Measurements from ENCODE around the gene UNC5B. TPM values are rescaled to one million over a fixed set of nuclear protein-coding genes. Genes with fewer than 3 reads are reported as not detected.

UNC5B gene
- total and polyA plus RNA-seq, 7 experiments from 2014 or later, result 0.08 TPM; not detected in 5

DNA sequence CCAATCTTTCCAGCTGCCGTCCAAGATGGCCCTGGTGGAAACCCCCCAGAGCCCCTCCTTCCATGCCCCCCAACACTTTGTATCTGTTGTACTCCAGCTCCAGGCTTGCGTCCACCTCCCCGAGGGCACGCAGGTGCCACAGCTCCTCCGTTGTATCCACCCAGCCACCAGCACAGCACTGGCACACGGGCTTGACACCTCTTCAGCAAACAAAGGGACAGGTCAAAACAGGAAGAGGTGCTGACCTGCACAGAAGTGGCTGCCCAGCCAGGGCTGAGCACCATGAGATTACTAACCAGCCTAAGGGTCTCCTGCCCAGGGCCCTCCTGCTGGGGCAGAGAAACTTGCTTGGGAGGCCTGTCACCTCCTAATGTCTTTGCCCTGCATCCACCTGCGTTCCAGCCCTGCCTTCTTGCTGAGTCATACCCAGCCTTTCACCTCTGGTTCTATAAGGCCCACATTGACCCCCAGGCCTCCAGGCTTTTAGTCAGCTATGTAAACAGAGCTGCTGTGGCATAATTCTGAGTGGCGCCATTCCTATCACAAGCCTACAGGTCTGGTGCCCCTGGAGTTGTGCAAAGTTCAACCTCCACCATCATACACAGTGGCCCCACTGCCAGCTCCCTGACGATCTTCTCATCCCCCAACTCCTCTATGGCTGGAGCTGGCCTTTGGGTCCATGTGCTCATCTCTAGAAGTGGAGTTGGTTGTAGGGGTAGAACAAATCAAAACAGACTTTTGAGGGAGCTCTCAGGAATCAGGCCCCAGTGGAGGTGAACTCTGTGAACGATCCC lies 127.6 kb downstream of the UNC5B start:
- CTCF ChIA-PET, result interaction anchor here (0.6 kb wide), 1 partner anchor 919 kb away, joined by 3 read pairs; no protein-coding TSS in a partner anchor

DNA sequence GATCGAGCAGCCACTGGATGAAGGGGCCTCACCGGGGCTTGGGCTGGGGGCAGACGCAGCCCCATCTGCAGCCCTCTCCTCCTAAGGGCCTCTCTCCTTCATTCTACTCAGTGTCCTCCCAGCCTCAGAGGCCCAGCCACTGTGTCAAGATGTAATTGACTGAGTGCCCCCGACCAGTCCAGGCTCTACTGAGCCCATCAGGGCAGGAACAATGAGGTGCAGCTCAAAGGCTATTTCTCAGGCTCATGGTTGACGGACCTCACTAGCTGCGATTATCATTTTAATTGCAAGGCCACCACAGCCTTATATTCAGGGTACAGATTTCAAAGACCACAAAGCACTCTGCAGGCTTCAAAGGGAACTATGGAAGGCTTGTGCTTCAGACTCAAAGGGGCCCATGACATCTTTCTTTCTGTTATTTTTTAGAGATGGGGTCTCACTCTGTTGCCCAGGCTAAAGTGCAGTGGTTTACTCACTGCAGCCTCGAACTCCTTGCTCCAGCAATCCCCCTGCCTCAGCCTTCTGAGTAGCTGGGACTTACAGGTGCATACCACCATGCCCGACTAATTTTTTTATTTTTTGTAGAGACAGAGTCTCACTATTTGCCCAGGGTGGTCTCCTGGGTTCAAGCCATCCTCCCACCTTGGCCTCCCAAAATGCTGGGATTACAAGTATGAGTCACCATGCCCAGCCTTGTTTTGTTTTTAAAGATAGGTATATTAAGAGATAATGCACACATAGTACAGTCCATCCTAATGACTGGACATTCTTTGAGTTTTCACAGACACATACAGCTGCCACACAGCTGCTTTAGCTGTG lies 130.4 kb downstream of the UNC5B start:
- intact Hi-C loops (cut with micrococcal nuclease), result no loop called here
- Histone ChIP-seq H3K4me1 (ENCODE audit: control insufficient read depth in 2 of 2, insufficient read depth in 2 of 2, low read length in 2 of 2) (no peaks in the 10 kb centered on the region), H3K9me3 (ENCODE audit: control insufficient read depth in 2 of 3, low read length in 3 of 3) (no peaks in the 10 kb centered on the region), H3K36me3 (ENCODE audit: control insufficient read depth in 2 of 3, insufficient read depth in 3 of 3, low read length in 3 of 3) (peaks cover 0 to 13% (median 0%) of the 10 kb centered on the region in 3 experiments), H3K4me3 (ENCODE audit: low read length) (no peak overlapping the region), H3K27ac (ENCODE audit: low read depth, low read length) (no peak overlapping the region), H3K27me3 (ENCODE audit: control insufficient read depth in 2 of 2, insufficient read depth in 2 of 2, low read length in 2 of 2) (no peaks in the 10 kb centered on the region)
- Mint-ChIP-seq H3K4me1 (peaks cover 0 to 4% (median 0%) of the 10 kb centered on the region in 7 donors), H3K36me3 (peaks cover 0 to 20% (median 0%) of the 10 kb centered on the region in 5 donors), H3K27ac (peak overlapping the region in 1 of 9 donors; percentile 25), H3K9me3 (no peaks in the 10 kb centered on the region), H3K4me3 (no peak overlapping the region), H3K27me3 (no peaks in the 10 kb centered on the region)
- DNase-seq (no peak), ATAC-seq (no peak)
- ChIA-PET POLR2A (no interaction called here), CTCF (interaction anchor here (0.5 to 0.7 kb wide), 2 partner anchors 67 to 334 kb away, joined by 3 to 4 read pairs; no protein-coding TSS in a partner anchor)

More for the DNA sequence above, 127.6 kb downstream of the UNC5B start:
- ATAC-seq (no peak), DNase-seq (no peak)
- POLR2A ChIA-PET, result interaction anchor here (1.3 kb wide), 1 partner anchor 21 kb away, joined by 3 read pairs; the partner anchor contains the start of gene SLC29A3
- Histone ChIP-seq H3K27me3 (ENCODE audit: control insufficient read depth in 2 of 2, insufficient read depth in 2 of 2, low read length in 2 of 2) (no peaks in the 10 kb centered on the region), H3K36me3 (ENCODE audit: control insufficient read depth in 2 of 3, insufficient read depth in 3 of 3, low read length in 3 of 3) (peaks cover 0 to 15% (median 0%) of the 10 kb centered on the region in 3 experiments), H3K9me3 (ENCODE audit: control insufficient read depth in 2 of 3, low read length in 3 of 3) (no peaks in the 10 kb centered on the region), H3K4me3 (ENCODE audit: low read length) (no peak overlapping the region), H3K27ac (ENCODE audit: low read depth, low read length) (no peak overlapping the region), H3K4me1 (ENCODE audit: control insufficient read depth in 2 of 2, insufficient read depth in 2 of 2, low read length in 2 of 2) (no peaks in the 10 kb centered on the region)
- Mint-ChIP-seq H3K36me3 (peaks cover 0 to 32% (median 4%) of the 10 kb centered on the region in 5 donors), H3K27me3 (no peaks in the 10 kb centered on the region), H3K27ac (no peak overlapping the region), H3K9me3 (no peaks in the 10 kb centered on the region), H3K4me3 (no peak overlapping the region), H3K4me1 (peaks cover 0 to 7% (median 0%) of the 10 kb centered on the region in 7 donors)
- intact Hi-C loops (cut with micrococcal nuclease), result no loop called here

DNA sequence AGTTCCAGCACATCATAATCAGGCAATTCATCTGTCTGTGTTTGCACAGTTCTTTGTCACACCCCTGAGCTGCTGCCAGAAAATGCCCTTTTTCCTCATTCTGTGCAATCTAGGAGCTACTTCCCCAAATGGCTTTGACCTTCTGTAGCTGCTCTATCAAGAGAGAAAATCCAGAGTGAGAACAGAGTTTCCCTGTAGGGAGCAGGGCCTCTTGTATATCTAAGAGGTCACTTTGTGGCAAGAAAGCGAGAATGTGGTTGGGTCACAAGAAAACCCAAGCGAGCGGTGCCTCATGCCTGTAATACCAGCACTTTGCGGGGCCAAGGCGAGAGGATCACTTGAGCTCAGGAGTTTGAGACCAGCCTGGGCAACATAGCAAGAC lies 131.0 kb downstream of the UNC5B start:
- Mint-ChIP-seq H3K27me3 (no peaks in the 10 kb centered on the region), H3K27ac (no peak overlapping the region), H3K9me3 (no peaks in the 10 kb centered on the region), H3K4me3 (no peak overlapping the region), H3K36me3 (peaks cover 0 to 20% (median 0%) of the 10 kb centered on the region in 5 donors), H3K4me1 (peaks cover 0 to 4% (median 0%) of the 10 kb centered on the region in 7 donors)
- Histone ChIP-seq H3K9me3 (ENCODE audit: control insufficient read depth in 2 of 3, low read length in 3 of 3) (no peaks in the 10 kb centered on the region), H3K27me3 (ENCODE audit: control insufficient read depth in 2 of 2, insufficient read depth in 2 of 2, low read length in 2 of 2) (no peaks in the 10 kb centered on the region), H3K36me3 (ENCODE audit: control insufficient read depth in 2 of 3, insufficient read depth in 3 of 3, low read length in 3 of 3) (peaks cover 0 to 13% (median 0%) of the 10 kb centered on the region in 3 experiments), H3K4me1 (ENCODE audit: control insufficient read depth in 2 of 2, insufficient read depth in 2 of 2, low read length in 2 of 2) (no peaks in the 10 kb centered on the region), H3K27ac (ENCODE audit: low read depth, low read length) (no peak overlapping the region), H3K4me3 (ENCODE audit: low read length) (no peak overlapping the region)
- ATAC-seq (peak; percentile 72), DNase-seq (no peak)
- intact Hi-C loops (cut with micrococcal nuclease), result no loop called here
- ChIA-PET POLR2A (no interaction called here), CTCF (interaction anchor here (0.5 kb wide), 1 partner anchor 333 kb away, joined by 3 read pairs; no protein-coding TSS in a partner anchor)

DNA sequence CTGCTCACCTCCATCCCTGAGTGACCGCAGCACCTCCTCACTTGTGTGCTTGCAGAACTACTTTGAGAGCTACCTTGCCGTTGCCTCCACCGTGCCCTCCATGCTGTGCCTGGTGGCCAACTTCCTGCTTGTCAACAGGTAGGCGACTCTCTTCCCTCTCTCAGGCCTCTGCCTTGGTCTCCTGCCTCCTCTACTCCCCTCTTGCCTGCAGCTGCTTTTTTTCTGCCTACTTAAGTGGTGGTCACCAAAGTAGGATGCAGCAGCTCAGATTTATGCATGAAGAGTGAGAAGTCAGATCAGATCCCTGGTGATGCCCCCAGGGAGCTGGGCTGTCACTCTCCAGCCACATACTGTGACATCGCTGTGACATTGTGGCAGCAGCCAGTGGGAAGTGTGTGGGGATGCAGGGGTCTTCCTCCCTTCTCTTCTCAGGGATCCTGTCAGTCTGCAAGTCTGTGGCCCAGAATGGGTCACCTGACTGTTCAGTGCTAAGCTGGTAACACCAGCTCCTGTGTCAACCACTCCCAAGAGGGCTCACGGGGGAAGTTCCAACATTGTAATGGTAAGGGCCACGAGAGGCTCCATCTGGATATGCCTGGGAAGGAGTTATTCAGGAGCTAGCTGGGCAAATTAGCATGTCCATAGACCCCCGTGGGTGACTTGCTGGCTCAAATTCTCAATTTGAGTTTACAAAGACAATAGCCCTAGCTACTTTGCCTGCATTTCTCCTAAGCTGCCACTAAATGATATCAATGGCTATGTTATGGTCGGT lies 132.0 kb downstream of the UNC5B start:
- H3K36me3 ChIP-seq (ENCODE audit: control insufficient read depth in 2 of 3, insufficient read depth in 3 of 3, low read length in 3 of 3), result peaks cover 0 to 12% (median 0%) of the 10 kb centered on the region in 3 experiments
- POLR2A ChIA-PET, result no interaction called here
- CTCF ChIA-PET, result no interaction called here

DNA sequence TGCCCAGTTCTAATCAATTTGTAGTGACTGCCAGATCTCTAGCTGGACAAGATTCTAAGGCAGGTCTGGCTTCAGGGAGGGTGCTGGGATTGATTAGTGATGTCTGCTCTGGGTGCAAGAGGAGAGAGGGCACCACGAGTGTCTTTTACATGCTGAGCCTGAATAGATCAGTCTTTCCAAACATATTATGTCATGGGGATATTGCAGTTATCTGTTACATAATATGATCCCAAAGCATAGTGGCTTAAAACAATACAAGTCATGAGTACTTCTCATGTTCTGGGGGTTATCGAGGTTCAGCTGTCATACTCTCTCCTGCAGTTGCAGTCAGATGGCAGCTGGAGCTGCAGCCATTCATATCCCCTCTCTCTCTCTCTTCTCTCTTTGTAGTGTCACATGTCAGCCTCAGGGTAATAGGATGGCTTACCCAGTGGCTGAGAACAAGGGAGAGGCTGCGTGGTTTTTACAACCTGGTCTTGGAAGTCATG lies 132.7 kb downstream of the UNC5B start:
- no peak overlapping the region for H3K27ac Mint-ChIP-seq
- CTCF ChIA-PET, result no interaction called here

More for the DNA sequence above, 132.0 kb downstream of the UNC5B start:
- Histone ChIP-seq H3K27me3 (ENCODE audit: control insufficient read depth in 2 of 2, insufficient read depth in 2 of 2, low read length in 2 of 2) (no peaks in the 10 kb centered on the region), H3K4me3 (ENCODE audit: low read length) (no peak overlapping the region), H3K4me1 (ENCODE audit: control insufficient read depth in 2 of 2, insufficient read depth in 2 of 2, low read length in 2 of 2) (no peaks in the 10 kb centered on the region), H3K9me3 (ENCODE audit: control insufficient read depth in 2 of 3, low read length in 3 of 3) (no peaks in the 10 kb centered on the region), H3K27ac (ENCODE audit: low read depth, low read length) (no peak overlapping the region)
- no peaks in the 10 kb centered on the region for H3K27me3 Mint-ChIP-seq
- peaks cover 0 to 16% (median 0%) of the 10 kb centered on the region in 5 donors for H3K36me3 Mint-ChIP-seq
- intact Hi-C loops (cut with micrococcal nuclease), result no loop called here
- no peak for DNase-seq
- peaks cover 0 to 4% (median 0%) of the 10 kb centered on the region in 7 donors for H3K4me1 Mint-ChIP-seq
- H3K9me3 Mint-ChIP-seq, result no peaks in the 10 kb centered on the region
- H3K27ac Mint-ChIP-seq, result no peak overlapping the region
- ATAC-seq, result no peak
- no peak overlapping the region for H3K4me3 Mint-ChIP-seq

DNA sequence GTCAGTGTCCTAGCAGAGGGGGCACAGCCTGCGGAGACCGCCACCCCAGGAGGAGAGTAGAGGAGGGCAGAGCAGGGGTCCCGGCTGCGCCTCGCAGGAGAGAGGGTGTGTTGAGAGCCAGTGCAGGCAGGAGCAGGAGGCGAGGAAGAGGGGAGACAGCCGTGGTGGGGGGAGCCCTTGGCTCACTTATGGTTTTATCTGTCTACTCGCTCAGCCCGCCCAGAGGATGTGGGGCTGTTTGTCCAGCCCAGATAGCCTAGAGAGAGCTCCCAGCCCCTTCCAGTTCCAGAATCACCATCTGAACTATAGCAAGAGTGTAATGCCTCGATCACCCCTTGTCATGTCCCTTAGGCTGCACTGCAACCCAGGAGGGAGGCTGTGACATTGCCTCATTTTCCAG lies 133.3 kb downstream of the UNC5B start:
- peaks cover 0 to 6% (median 0%) of the 10 kb centered on the region in 3 experiments for H3K36me3 ChIP-seq (ENCODE audit: control insufficient read depth in 2 of 3, insufficient read depth in 3 of 3, low read length in 3 of 3)
- Mint-ChIP-seq H3K27me3 (no peaks in the 10 kb centered on the region), H3K4me3 (no peak overlapping the region), H3K9me3 (no peaks in the 10 kb centered on the region), H3K4me1 (peaks cover 0 to 9% (median 2%) of the 10 kb centered on the region in 7 donors), H3K27ac (no peak overlapping the region), H3K36me3 (peaks cover 0 to 16% (median 0%) of the 10 kb centered on the region in 5 donors)
- no peak overlapping the region for H3K27ac ChIP-seq (ENCODE audit: low read depth, low read length)
- H3K4me1 ChIP-seq (ENCODE audit: control insufficient read depth in 2 of 2, insufficient read depth in 2 of 2, low read length in 2 of 2), result no peaks in the 10 kb centered on the region
- CTCF ChIA-PET, result no interaction called here
- ATAC-seq, result no peak
- POLR2A ChIA-PET, result interaction anchor here (0.6 kb wide), 1 partner anchor 1906 kb away, joined by 3 read pairs; the partner anchor contains the start of gene MRPS16
- DNase-seq, result no peak
- no peaks in the 10 kb centered on the region for H3K9me3 ChIP-seq (ENCODE audit: control insufficient read depth in 2 of 3, low read length in 3 of 3)
- H3K27me3 ChIP-seq (ENCODE audit: control insufficient read depth in 2 of 2, insufficient read depth in 2 of 2, low read length in 2 of 2), result no peaks in the 10 kb centered on the region
- H3K4me3 ChIP-seq (ENCODE audit: low read length), result no peak overlapping the region
- intact Hi-C loops (cut with micrococcal nuclease), result no loop called here

More for the DNA sequence above, 132.7 kb downstream of the UNC5B start:
- Mint-ChIP-seq H3K36me3 (peaks cover 0 to 17% (median 0%) of the 10 kb centered on the region in 5 donors), H3K27me3 (no peaks in the 10 kb centered on the region), H3K4me1 (peaks cover 0 to 5% (median 0%) of the 10 kb centered on the region in 7 donors), H3K4me3 (no peak overlapping the region), H3K9me3 (no peaks in the 10 kb centered on the region)
- intact Hi-C loops (cut with micrococcal nuclease), result no loop called here
- Histone ChIP-seq H3K27me3 (ENCODE audit: control insufficient read depth in 2 of 2, insufficient read depth in 2 of 2, low read length in 2 of 2) (no peaks in the 10 kb centered on the region), H3K9me3 (ENCODE audit: control insufficient read depth in 2 of 3, low read length in 3 of 3) (no peaks in the 10 kb centered on the region), H3K4me3 (ENCODE audit: low read length) (no peak overlapping the region), H3K4me1 (ENCODE audit: control insufficient read depth in 2 of 2, insufficient read depth in 2 of 2, low read length in 2 of 2) (no peaks in the 10 kb centered on the region), H3K27ac (ENCODE audit: low read depth, low read length) (no peak overlapping the region), H3K36me3 (ENCODE audit: control insufficient read depth in 2 of 3, insufficient read depth in 3 of 3, low read length in 3 of 3) (peaks cover 0 to 9% (median 0%) of the 10 kb centered on the region in 3 experiments)
- ATAC-seq, result no peak
- DNase-seq, result no peak
- POLR2A ChIA-PET, result interaction anchor here (0.6 kb wide), 1 partner anchor 1907 kb away, joined by 3 read pairs; the partner anchor contains the start of gene MRPS16

All from naive thymus-derived CD4-positive, alpha-beta T cell (primary cell).